ENCODE results near the gene ARHGAP5. TPM values are rescaled to one million over a fixed set of nuclear protein-coding genes. Genes with fewer than 3 reads are reported as not detected.

Gene ARHGAP5
- total and polyA plus RNA-seq, 2 donors, result 25.9 to 64.1 TPM

- Histone ChIP-seq H3K4me1 (ENCODE audit: control insufficient read depth in 2 of 2, insufficient read depth in 2 of 2, low read length in 2 of 2) (no peaks in the 10 kb centered on the region), H3K4me3 (ENCODE audit: low read length in 2 of 2) (no peak overlapping the region), H3K27ac (ENCODE audit: low read depth in 1 of 2, low read length in 1 of 2) (no peak overlapping the region), H3K27me3 (ENCODE audit: control insufficient read depth in 2 of 2, insufficient read depth in 1 of 2, low read length in 1 of 2) (no peaks in the 10 kb centered on the region), H3K36me3 (ENCODE audit: control insufficient read depth in 2 of 2, insufficient read depth in 2 of 2, low read length in 1 of 2) (no peaks in the 10 kb centered on the region), H3K9me3 (ENCODE audit: control insufficient read depth in 2 of 2, insufficient read depth in 1 of 2, low read length in 1 of 2) (peaks cover 0 to 9% of the 10 kb centered on the region in 2 donors)
- 97% methylated on average over 1 of the region's 1 CpG for WGBS
- no peak for DNase-seq (ENCODE audit: low read depth in 6 of 9, low spot score in 9 of 9)
Observed at GRCh38 chr14:32137892-32138291, 60.8 kb downstream of the ARHGAP5 start.

- Histone ChIP-seq H3K27ac (ENCODE audit: low read depth in 1 of 2, low read length in 1 of 2) (no peak overlapping the region), H3K27me3 (ENCODE audit: control insufficient read depth in 2 of 2, insufficient read depth in 1 of 2, low read length in 1 of 2) (no peaks in the 10 kb centered on the region), H3K36me3 (ENCODE audit: control insufficient read depth in 2 of 2, insufficient read depth in 2 of 2, low read length in 1 of 2) (peaks cover 0 to 3% of the 10 kb centered on the region in 2 donors), H3K4me1 (ENCODE audit: control insufficient read depth in 2 of 2, insufficient read depth in 2 of 2, low read length in 2 of 2) (no peaks in the 10 kb centered on the region), H3K4me3 (ENCODE audit: low read length in 2 of 2) (no peak overlapping the region), H3K9me3 (ENCODE audit: control insufficient read depth in 2 of 2, insufficient read depth in 1 of 2, low read length in 1 of 2) (peaks cover 0 to 9% of the 10 kb centered on the region in 2 donors)
- DNase-seq (ENCODE audit: low read depth in 6 of 9, low spot score in 9 of 9), result no peak
- 97% methylated on average over 1 of the region's 1 CpG for WGBS
Observed at GRCh38 chr14:32142341-32142740, 65.2 kb downstream of the ARHGAP5 start.

GRCh38 chr14:32142754-32143437 is 65.8 kb downstream of the ARHGAP5 start:
- Histone ChIP-seq H3K27ac (ENCODE audit: low read depth in 1 of 2, low read length in 1 of 2) (no peak overlapping the region), H3K4me3 (ENCODE audit: low read length in 2 of 2) (no peak overlapping the region), H3K27me3 (ENCODE audit: control insufficient read depth in 2 of 2, insufficient read depth in 1 of 2, low read length in 1 of 2) (no peaks in the 10 kb centered on the region), H3K36me3 (ENCODE audit: control insufficient read depth in 2 of 2, insufficient read depth in 2 of 2, low read length in 1 of 2) (peaks cover 0 to 6% of the 10 kb centered on the region in 2 donors), H3K4me1 (ENCODE audit: control insufficient read depth in 2 of 2, insufficient read depth in 2 of 2, low read length in 2 of 2) (no peaks in the 10 kb centered on the region), H3K9me3 (ENCODE audit: control insufficient read depth in 2 of 2, insufficient read depth in 1 of 2, low read length in 1 of 2) (peaks cover 0 to 4% of the 10 kb centered on the region in 2 donors)
- 97% methylated on average over 7 of the region's 7 CpGs for WGBS
- no peak for DNase-seq (ENCODE audit: low read depth in 6 of 9, low spot score in 9 of 9)

GRCh38 chr14:32150392-32150791 is 73.3 kb downstream of the ARHGAP5 start:
- Histone ChIP-seq H3K27ac (ENCODE audit: low read depth in 1 of 2, low read length in 1 of 2) (no peak overlapping the region), H3K36me3 (ENCODE audit: control insufficient read depth in 2 of 2, insufficient read depth in 2 of 2, low read length in 1 of 2) (peaks cover 0 to 18% of the 10 kb centered on the region in 2 donors), H3K9me3 (ENCODE audit: control insufficient read depth in 2 of 2, insufficient read depth in 1 of 2, low read length in 1 of 2) (no peaks in the 10 kb centered on the region), H3K4me1 (ENCODE audit: control insufficient read depth in 2 of 2, insufficient read depth in 2 of 2, low read length in 2 of 2) (no peaks in the 10 kb centered on the region), H3K27me3 (ENCODE audit: control insufficient read depth in 2 of 2, insufficient read depth in 1 of 2, low read length in 1 of 2) (no peaks in the 10 kb centered on the region), H3K4me3 (ENCODE audit: low read length in 2 of 2) (no peak overlapping the region)
- DNase-seq (ENCODE audit: low read depth in 6 of 9, low spot score in 9 of 9), result no peak
- 92% methylated on average over 2 of the region's 2 CpGs for WGBS

GRCh38 chr14:32166029-32166428 is 88.9 kb downstream of the ARHGAP5 start:
- Histone ChIP-seq H3K4me1 (ENCODE audit: control insufficient read depth in 2 of 2, insufficient read depth in 2 of 2, low read length in 2 of 2) (no peaks in the 10 kb centered on the region), H3K27ac (ENCODE audit: low read depth in 1 of 2, low read length in 1 of 2) (no peak overlapping the region), H3K27me3 (ENCODE audit: control insufficient read depth in 2 of 2, insufficient read depth in 1 of 2, low read length in 1 of 2) (no peaks in the 10 kb centered on the region), H3K36me3 (ENCODE audit: control insufficient read depth in 2 of 2, insufficient read depth in 2 of 2, low read length in 1 of 2) (no peaks in the 10 kb centered on the region), H3K4me3 (ENCODE audit: low read length in 2 of 2) (no peak overlapping the region), H3K9me3 (ENCODE audit: control insufficient read depth in 2 of 2, insufficient read depth in 1 of 2, low read length in 1 of 2) (no peaks in the 10 kb centered on the region)
- 92% methylated on average over 2 of the region's 2 CpGs for WGBS
- DNase-seq (ENCODE audit: low read depth in 6 of 9, low spot score in 9 of 9), result no peak

- 100% methylated on average over 1 of the region's 1 CpG for WGBS
- H3K4me3 ChIP-seq (ENCODE audit: low read length in 2 of 2), result no peak overlapping the region
Observed at GRCh38 chr14:32166924-32167323, 89.8 kb downstream of the ARHGAP5 start.

GRCh38 chr14:32167907-32168306 is 90.8 kb downstream of the ARHGAP5 start:
- no peak for DNase-seq (ENCODE audit: low read depth in 6 of 9, low spot score in 9 of 9)
- no peak overlapping the region for H3K27ac ChIP-seq (ENCODE audit: low read depth in 1 of 2, low read length in 1 of 2)
- no peaks in the 10 kb centered on the region for H3K36me3 ChIP-seq (ENCODE audit: control insufficient read depth in 2 of 2, insufficient read depth in 2 of 2, low read length in 1 of 2)
- WGBS, result 94% methylated on average over 3 of the region's 3 CpGs
- no peak overlapping the region for H3K4me3 ChIP-seq (ENCODE audit: low read length in 2 of 2)
- no peaks in the 10 kb centered on the region for H3K9me3 ChIP-seq (ENCODE audit: control insufficient read depth in 2 of 2, insufficient read depth in 1 of 2, low read length in 1 of 2)
- no peaks in the 10 kb centered on the region for H3K27me3 ChIP-seq (ENCODE audit: control insufficient read depth in 2 of 2, insufficient read depth in 1 of 2, low read length in 1 of 2)
- no peaks in the 10 kb centered on the region for H3K4me1 ChIP-seq (ENCODE audit: control insufficient read depth in 2 of 2, insufficient read depth in 2 of 2, low read length in 2 of 2)

More at GRCh38 chr14:32166924-32167323, 89.8 kb downstream of the ARHGAP5 start:
- Histone ChIP-seq H3K27ac (ENCODE audit: low read depth in 1 of 2, low read length in 1 of 2) (no peak overlapping the region), H3K27me3 (ENCODE audit: control insufficient read depth in 2 of 2, insufficient read depth in 1 of 2, low read length in 1 of 2) (no peaks in the 10 kb centered on the region), H3K9me3 (ENCODE audit: control insufficient read depth in 2 of 2, insufficient read depth in 1 of 2, low read length in 1 of 2) (no peaks in the 10 kb centered on the region), H3K4me1 (ENCODE audit: control insufficient read depth in 2 of 2, insufficient read depth in 2 of 2, low read length in 2 of 2) (no peaks in the 10 kb centered on the region), H3K36me3 (ENCODE audit: control insufficient read depth in 2 of 2, insufficient read depth in 2 of 2, low read length in 1 of 2) (no peaks in the 10 kb centered on the region)
- DNase-seq (ENCODE audit: low read depth in 6 of 9, low spot score in 9 of 9), result no peak

GRCh38 chr14:32169191-32169590 is 92.1 kb downstream of the ARHGAP5 start:
- Histone ChIP-seq H3K36me3 (ENCODE audit: control insufficient read depth in 2 of 2, insufficient read depth in 2 of 2, low read length in 1 of 2) (no peaks in the 10 kb centered on the region), H3K27me3 (ENCODE audit: control insufficient read depth in 2 of 2, insufficient read depth in 1 of 2, low read length in 1 of 2) (no peaks in the 10 kb centered on the region), H3K4me3 (ENCODE audit: low read length in 2 of 2) (no peak overlapping the region), H3K9me3 (ENCODE audit: control insufficient read depth in 2 of 2, insufficient read depth in 1 of 2, low read length in 1 of 2) (no peaks in the 10 kb centered on the region), H3K27ac (ENCODE audit: low read depth in 1 of 2, low read length in 1 of 2) (no peak overlapping the region), H3K4me1 (ENCODE audit: control insufficient read depth in 2 of 2, insufficient read depth in 2 of 2, low read length in 2 of 2) (no peaks in the 10 kb centered on the region)
- DNase-seq (ENCODE audit: low read depth in 6 of 9, low spot score in 9 of 9), result no peak
- WGBS, result 35% methylated on average over 3 of the region's 3 CpGs

- DNase-seq (ENCODE audit: low read depth in 6 of 9, low spot score in 9 of 9), result no peak
- H3K9me3 ChIP-seq (ENCODE audit: control insufficient read depth in 2 of 2, insufficient read depth in 1 of 2, low read length in 1 of 2), result no peaks in the 10 kb centered on the region
- H3K4me1 ChIP-seq (ENCODE audit: control insufficient read depth in 2 of 2, insufficient read depth in 2 of 2, low read length in 2 of 2), result no peaks in the 10 kb centered on the region
- WGBS, result 82% methylated on average over 5 of the region's 5 CpGs
- no peaks in the 10 kb centered on the region for H3K27me3 ChIP-seq (ENCODE audit: control insufficient read depth in 2 of 2, insufficient read depth in 1 of 2, low read length in 1 of 2)
- H3K4me3 ChIP-seq (ENCODE audit: low read length in 2 of 2), result no peak overlapping the region
- H3K27ac ChIP-seq (ENCODE audit: low read depth in 1 of 2, low read length in 1 of 2), result no peak overlapping the region
- H3K36me3 ChIP-seq (ENCODE audit: control insufficient read depth in 2 of 2, insufficient read depth in 2 of 2, low read length in 1 of 2), result no peaks in the 10 kb centered on the region
Observed at GRCh38 chr14:32171469-32171868, 94.4 kb downstream of the ARHGAP5 start.

Measured in thymus (tissue), 11 donors.